AG04449 (cell line): ENCODE results near the gene LRRC51.

ENCODE experiments used
- CTCF ChIA-PET: fragments of 350-600 bp; formaldehyde crosslinking; extraction: SDS; loops from one replicate; lab custom pipeline; 2021; ENCODE audit warnings: antibody characterized with exemption; lab: Yijun Ruan, JAX
- POLR2A ChIA-PET: fragments of 400-600, 350-600 bp; formaldehyde crosslinking; extraction: SDS; loops from one replicate; lab custom pipeline; 2020; ENCODE audit warnings: antibody characterized with exemption, inconsistent platforms; lab: Yijun Ruan, JAX
- DNase-seq: peaks from one replicate; pipeline ENCODE4 v3.0.0-alpha.2; 2010; ENCODE audit warnings: low read depth, low spot score
- H3K4me3 ChIP-seq: 2 replicates; pipeline ENCODE4 v1.5.1; 2011; ENCODE audit warnings: low read depth, mild to moderate bottlenecking, control low read depth, low read length
- CTCF ChIP-seq: IDR thresholded peaks from one replicate; pipeline ENCODE4 v1.5.1; 2011; ENCODE audit warnings: mild to moderate bottlenecking, moderate library complexity, low read length, control low read depth, inconsistent platforms; ENCODE audit not compliant: insufficient read depth; ENCODE audit errors: missing control alignments

Gene LRRC51

GRCh38 chr11:72102946-72103753 lies 22.5 kb downstream of the LRRC51 start, which contains the start of gene LAMTOR1:
TSS of gene LAMTOR1 (minus strand) at chr11:72103297. CDS start at chr11:72103224, 73 bp downstream.
- peak within 1 kb of the TSS; percentile 78 for H3K4me3 ChIP-seq
- ChIA-PET POLR2A (interaction anchor here (1.0 to 1.7 kb wide), 2 partner anchors 12 to 42 kb away, joined by 4 to 7 read pairs; no protein-coding TSS in a partner anchor), CTCF (interaction anchor here (1.2 to 14.0 kb wide), 5 partner anchors 12 to 126 kb away, joined by 3 to 540 read pairs (median 17); no protein-coding TSS in a partner anchor)
- TF ChIP-seq CTCF, result peak; percentile 40
- peak; percentile 91 for DNase-seq

- ChIA-PET POLR2A (no interaction called here), CTCF (interaction anchor here (0.9 to 1.2 kb wide), 2 partner anchors 79 to 81 kb away, joined by 3 read pairs; no protein-coding TSS in a partner anchor)
- no peak for TF ChIP-seq CTCF
- peak overlapping the region; percentile 41 for H3K4me3 ChIP-seq
- no peak for DNase-seq
Measured at GRCh38 chr11:72103754-72104167, 23.1 kb downstream of the LRRC51 start.

- no peak for DNase-seq
- ChIA-PET POLR2A (no interaction called here), CTCF (interaction anchor here (0.6 to 1.5 kb wide), 5 partner anchors 15 to 288 kb away, joined by 3 to 4 read pairs (median 3); no protein-coding TSS in a partner anchor)
- TF ChIP-seq CTCF, result no peak
- no peak within 1 kb of the TSS for H3K4me3 ChIP-seq
Measured at GRCh38 chr11:72105888-72106287, 25.2 kb downstream of the LRRC51 start, which contains the start of gene TOMT. TSS of gene TOMT (plus strand) at chr11:72105924. CDS start at chr11:72105952, 28 bp downstream.

GRCh38 chr11:72111300-72112142 lies 30.9 kb downstream of the LRRC51 start:
- TF ChIP-seq CTCF, result no peak
- CTCF ChIA-PET, result interaction anchor here (1.0 to 3.2 kb wide), 10 partner anchors 9 to 318 kb away, joined by 3 to 19 read pairs (median 4); no protein-coding TSS in a partner anchor
- POLR2A ChIA-PET, result interaction anchor here (0.6 to 1.0 kb wide), 2 partner anchors 26 to 117 kb away, joined by 3 read pairs; no protein-coding TSS in a partner anchor
- peak overlapping the region; percentile 87 for H3K4me3 ChIP-seq
- DNase-seq, result no peak

GRCh38 chr11:72112143-72112977 lies 31.7 kb downstream of the LRRC51 start, which contains the start of gene ANAPC15:
TSS of gene ANAPC15 (minus strand) at chr11:72112695. CDS start at chr11:72111276, 1,419 bp downstream.
- CTCF ChIA-PET, result interaction anchor here (1.0 to 3.2 kb wide), 10 partner anchors 8 to 302 kb away, joined by 3 to 19 read pairs (median 4); no protein-coding TSS in a partner anchor

More at GRCh38 chr11:72112143-72112977, 31.7 kb downstream of the LRRC51 start, which contains the start of gene ANAPC15:
- peak within 1 kb of the TSS; percentile 87 for H3K4me3 ChIP-seq
- peak; percentile 99 for DNase-seq
- POLR2A ChIA-PET, result interaction anchor here (0.6 to 1.6 kb wide), 5 partner anchors 19 to 31 kb away, joined by 3 to 4 read pairs (median 3); no protein-coding TSS in a partner anchor
- no peak for TF ChIP-seq CTCF
